Parathyroid adenoma (tissue), 2 donors: ENCODE measurements around the gene CDH3.

ENCODE experiments used
- H2AFZ ChIP-seq: fragments of 300-600 bp; sonication (generic); one replicate; pipeline ENCODE4 v1.7.0; 2017; ENCODE audit warnings: antibody characterized with exemption, mild to moderate bottlenecking
- H3K27ac ChIP-seq: fragments of 300-600 bp; sonication (generic); one replicate; pipeline ENCODE4 v1.7.0; 2017
- H3K27me3 ChIP-seq: fragments of 300-600 bp; sonication (generic); one replicate; pipeline ENCODE4 v1.7.0; 2017; ENCODE audit warnings: low read length; ENCODE audit not compliant: control insufficient read depth, insufficient read depth
- H3K36me3 ChIP-seq: fragments of 300-600 bp; sonication (generic); one replicate; pipeline ENCODE4 v1.7.0; 2017; ENCODE audit warnings: low read length; ENCODE audit not compliant: control insufficient read depth, insufficient read depth
- H3K4me1 ChIP-seq: fragments of 300-600 bp; sonication (generic); one replicate; pipeline ENCODE4 v1.7.0; 2017; ENCODE audit warnings: control low read depth
- H3K4me2 ChIP-seq: fragments of 300-600 bp; sonication (generic); one replicate; pipeline ENCODE4 v1.7.0; 2017; ENCODE audit warnings: low read length
- H3K4me3 ChIP-seq: fragments of 300-600 bp; sonication (generic); one replicate; pipeline ENCODE4 v1.7.0; 2017; ENCODE audit warnings: low read depth, low read length
- H3K79me2 ChIP-seq: fragments of 300-600 bp; sonication (generic); one replicate; pipeline ENCODE4 v1.7.0; 2017; ENCODE audit warnings: control low read depth
- H3K9ac ChIP-seq: fragments of 300-600 bp; sonication (generic); one replicate; pipeline ENCODE4 v1.7.0; 2017; ENCODE audit warnings: mild to moderate bottlenecking
- H3K9me3 ChIP-seq: fragments of 300-600 bp; sonication (generic); one replicate; pipeline ENCODE4 v1.7.0; 2017; ENCODE audit warnings: low read length; ENCODE audit not compliant: control insufficient read depth
- CTCF ChIP-seq: fragments of 300-600 bp; sonication (generic); IDR thresholded peaks from one replicate; pipeline ENCODE4 v1.7.0; 2017; ENCODE audit warnings: antibody characterized with exemption, mild to moderate bottlenecking
- donor health status: primary hyperparathyroidism.

Gene CDH3

GRCh38 chr16:68686905-68687304 is 41.8 kb downstream of the CDH3 start:
- no peaks in the 10 kb centered on the region for H3K79me2 ChIP-seq
- no peak overlapping the region for H3K27ac ChIP-seq
- no peak overlapping the region for H2AFZ ChIP-seq
- TF ChIP-seq CTCF = no peak
- no peak overlapping the region for H3K9ac ChIP-seq
- H3K4me2 ChIP-seq = no peak overlapping the region
- H3K4me3 ChIP-seq = no peak overlapping the region
- H3K36me3 ChIP-seq = no peaks in the 10 kb centered on the region
- no peaks in the 10 kb centered on the region for H3K9me3 ChIP-seq
- no peaks in the 10 kb centered on the region for H3K27me3 ChIP-seq
- no peaks in the 10 kb centered on the region for H3K4me1 ChIP-seq

GRCh38 chr16:68689921-68690320 is 44.8 kb downstream of the CDH3 start:
- Histone ChIP-seq H3K4me1 (no peaks in the 10 kb centered on the region), H3K79me2 (no peaks in the 10 kb centered on the region), H3K9ac (no peak overlapping the region), H3K27ac (no peak overlapping the region), H3K4me2 (no peak overlapping the region), H3K36me3 (no peaks in the 10 kb centered on the region), H3K4me3 (no peak overlapping the region), H3K9me3 (no peaks in the 10 kb centered on the region), H3K27me3 (no peaks in the 10 kb centered on the region), H2AFZ (no peak overlapping the region)
- TF ChIP-seq CTCF = no peak

GRCh38 chr16:68695575-68695974 is 50.5 kb downstream of the CDH3 start:
- H3K9me3 ChIP-seq = no peaks in the 10 kb centered on the region
- no peaks in the 10 kb centered on the region for H3K27me3 ChIP-seq
- H3K4me1 ChIP-seq = no peaks in the 10 kb centered on the region
- TF ChIP-seq CTCF = no peak
- no peak overlapping the region for H2AFZ ChIP-seq
- no peak overlapping the region for H3K9ac ChIP-seq
- H3K4me2 ChIP-seq = no peak overlapping the region
- no peaks in the 10 kb centered on the region for H3K36me3 ChIP-seq
- no peak overlapping the region for H3K4me3 ChIP-seq
- H3K27ac ChIP-seq = no peak overlapping the region
- H3K79me2 ChIP-seq = no peaks in the 10 kb centered on the region

GRCh38 chr16:68696514-68696913 is 51.4 kb downstream of the CDH3 start:
- no peak overlapping the region for H3K4me3 ChIP-seq
- no peaks in the 10 kb centered on the region for H3K27me3 ChIP-seq
- H3K4me1 ChIP-seq = no peaks in the 10 kb centered on the region
- H2AFZ ChIP-seq = no peak overlapping the region
- no peaks in the 10 kb centered on the region for H3K36me3 ChIP-seq
- H3K9ac ChIP-seq = no peak overlapping the region
- H3K79me2 ChIP-seq = no peaks in the 10 kb centered on the region
- no peak overlapping the region for H3K4me2 ChIP-seq
- no peak for TF ChIP-seq CTCF
- H3K27ac ChIP-seq = no peak overlapping the region
- H3K9me3 ChIP-seq = no peaks in the 10 kb centered on the region

- H3K4me2 ChIP-seq = no peak overlapping the region
- H3K9me3 ChIP-seq = no peaks in the 10 kb centered on the region
- peaks cover 1% of the 10 kb centered on the region for H3K79me2 ChIP-seq
- no peaks in the 10 kb centered on the region for H3K36me3 ChIP-seq
- H2AFZ ChIP-seq = no peak overlapping the region
- no peak overlapping the region for H3K27ac ChIP-seq
- TF ChIP-seq CTCF = no peak
- H3K4me1 ChIP-seq = no peaks in the 10 kb centered on the region
- H3K27me3 ChIP-seq = no peaks in the 10 kb centered on the region
- no peak overlapping the region for H3K9ac ChIP-seq
- no peak overlapping the region for H3K4me3 ChIP-seq
Observed at GRCh38 chr16:68698091-68698490, 53.0 kb downstream of the CDH3 start.
